ENCODE data around the gene SLC11A2. TPM values are rescaled to one million over a fixed set of nuclear protein-coding genes. Genes with fewer than 3 reads are reported as not detected.
A peak's percentile ranks its signal among the peaks of the same experiment; 100 is the strongest.

Gene SLC11A2
- polyA plus RNA-seq, 1 of the 3 experiments (the other 2 are of a cell fraction) = 27.7 TPM

DNA sequence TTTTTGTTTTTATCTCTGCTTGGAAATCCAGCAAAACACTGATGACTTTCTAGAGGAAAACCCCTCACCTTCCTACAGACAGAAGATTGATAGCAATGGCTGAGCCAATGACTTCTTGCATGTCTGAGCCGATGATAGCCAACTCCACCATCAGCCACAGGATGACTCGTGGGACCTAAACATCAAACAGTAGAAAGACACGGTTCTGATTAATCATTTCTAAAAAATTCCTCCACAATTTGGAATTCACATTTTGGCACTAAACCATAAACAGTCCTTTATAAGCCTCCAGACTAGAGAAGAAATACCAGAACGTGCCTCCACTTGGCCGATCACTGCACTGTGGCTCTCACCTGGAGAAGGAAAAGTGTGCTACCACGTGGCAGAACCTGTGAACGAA, 25.9 kb downstream of the SLC11A2 start:
- no peaks in the 10 kb centered on the region for H3K9me2 ChIP-seq
- DNase-seq = no peak
- H3K9me3 ChIP-seq = no peaks in the 10 kb centered on the region
- no peak overlapping the region for H3K9ac ChIP-seq
- WGBS (ENCODE audit: low lambda C conversion rate) = 61% methylated on average over 7 of the region's 7 CpGs
- H3K4me2 ChIP-seq = no peak overlapping the region
- H3K27me3 ChIP-seq (ENCODE audit: insufficient read depth) = no peaks in the 10 kb centered on the region
- H3K4me1 ChIP-seq (ENCODE audit: control insufficient read depth in 1 of 2, insufficient read depth in 2 of 2, low read depth in 1 of 2, low read length in 1 of 2) = no peaks in the 10 kb centered on the region
- H3K4me3 ChIP-seq (ENCODE audit: low read depth in 2 of 2, low read length in 1 of 2) = no peak overlapping the region
- ChIA-PET CTCF (no interaction called here), POLR2A (interaction anchor here (0.6 kb wide), 1 partner anchor 22 kb away, joined by 4 read pairs; no protein-coding TSS in a partner anchor)
- H2AFZ ChIP-seq (ENCODE audit: low read depth) = no peak overlapping the region
- no peaks in the 10 kb centered on the region for H4K20me1 ChIP-seq (ENCODE audit: insufficient read depth)
- no peak for TF ChIP-seq MEF2A (IDR thresholded peaks at IDR 0.05; ENCODE audit: borderline replicate concordance, low read depth)
- no peak for TF ChIP-seq TAF1 (IDR thresholded peaks at IDR 0.05; ENCODE audit: borderline replicate concordance, low read depth, low read length)
- no peak for TF ChIP-seq ELF1 (IDR thresholded peaks at IDR 0.05)
- TF ChIP-seq RCOR1 (IDR thresholded peaks at IDR 0.05; ENCODE audit: low read length) = no peak
- TF ChIP-seq, protein P1, sequence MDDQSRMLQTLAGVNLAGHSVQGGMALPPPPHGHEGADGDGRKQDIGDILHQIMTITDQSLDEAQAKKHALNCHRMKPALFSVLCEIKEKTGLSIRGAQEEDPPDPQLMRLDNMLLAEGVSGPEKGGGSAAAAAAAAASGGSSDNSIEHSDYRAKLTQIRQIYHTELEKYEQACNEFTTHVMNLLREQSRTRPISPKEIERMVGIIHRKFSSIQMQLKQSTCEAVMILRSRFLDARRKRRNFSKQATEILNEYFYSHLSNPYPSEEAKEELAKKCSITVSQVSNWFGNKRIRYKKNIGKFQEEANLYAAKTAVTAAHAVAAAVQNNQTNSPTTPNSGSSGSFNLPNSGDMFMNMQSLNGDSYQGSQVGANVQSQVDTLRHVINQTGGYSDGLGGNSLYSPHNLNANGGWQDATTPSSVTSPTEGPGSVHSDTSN (IDR thresholded peaks at IDR 0.05) = 0 out of 2 replicates have a peak, but pooled peaks have one; percentile 31
- TF ChIP-seq CHD2 (IDR thresholded peaks at IDR 0.05; ENCODE audit: low read length, partially characterized antibody) = no peak
- TF ChIP-seq SMC3 (IDR thresholded peaks at IDR 0.05; ENCODE audit: low read depth, low read length) = no peak
- peak; percentile 25; the same call in 1 of the 2 replicates for TF ChIP-seq FOSL2 (IDR thresholded peaks at IDR 0.05; ENCODE audit: borderline replicate concordance, low read depth)
- no peak for TF ChIP-seq RAD21 (IDR thresholded peaks at IDR 0.05; ENCODE audit: low read length)
- TF ChIP-seq, protein P2, sequence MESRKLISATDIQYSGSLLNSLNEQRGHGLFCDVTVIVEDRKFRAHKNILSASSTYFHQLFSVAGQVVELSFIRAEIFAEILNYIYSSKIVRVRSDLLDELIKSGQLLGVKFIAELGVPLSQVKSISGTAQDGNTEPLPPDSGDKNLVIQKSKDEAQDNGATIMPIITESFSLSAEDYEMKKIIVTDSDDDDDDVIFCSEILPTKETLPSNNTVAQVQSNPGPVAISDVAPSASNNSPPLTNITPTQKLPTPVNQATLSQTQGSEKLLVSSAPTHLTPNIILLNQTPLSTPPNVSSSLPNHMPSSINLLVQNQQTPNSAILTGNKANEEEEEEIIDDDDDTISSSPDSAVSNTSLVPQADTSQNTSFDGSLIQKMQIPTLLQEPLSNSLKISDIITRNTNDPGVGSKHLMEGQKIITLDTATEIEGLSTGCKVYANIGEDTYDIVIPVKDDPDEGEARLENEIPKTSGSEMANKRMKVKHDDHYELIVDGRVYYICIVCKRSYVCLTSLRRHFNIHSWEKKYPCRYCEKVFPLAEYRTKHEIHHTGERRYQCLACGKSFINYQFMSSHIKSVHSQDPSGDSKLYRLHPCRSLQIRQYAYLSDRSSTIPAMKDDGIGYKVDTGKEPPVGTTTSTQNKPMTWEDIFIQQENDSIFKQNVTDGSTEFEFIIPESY (IDR thresholded peaks at IDR 0.05; ENCODE audit: borderline replicate concordance, low read depth) = no peak
- no peak for TF ChIP-seq GATA2 (CRISPR knock-in tag; IDR thresholded peaks at IDR 0.05)
- H3K27ac ChIP-seq (ENCODE audit: low read depth in 2 of 2, low read length in 1 of 2) = no peak overlapping the region
- peaks cover 31 to 43% of the 10 kb centered on the region in 2 experiments for H3K36me3 ChIP-seq (replicated peaks in 1 of 2; ENCODE audit: control insufficient read depth in 1 of 2, insufficient read depth in 2 of 2, low read length in 1 of 2)
- H3F3A ChIP-seq (replicated peaks; ENCODE audit: insufficient read depth) = no peaks in the 10 kb centered on the region
- H3K79me2 ChIP-seq (ENCODE audit: insufficient read depth) = no peaks in the 10 kb centered on the region

DNA sequence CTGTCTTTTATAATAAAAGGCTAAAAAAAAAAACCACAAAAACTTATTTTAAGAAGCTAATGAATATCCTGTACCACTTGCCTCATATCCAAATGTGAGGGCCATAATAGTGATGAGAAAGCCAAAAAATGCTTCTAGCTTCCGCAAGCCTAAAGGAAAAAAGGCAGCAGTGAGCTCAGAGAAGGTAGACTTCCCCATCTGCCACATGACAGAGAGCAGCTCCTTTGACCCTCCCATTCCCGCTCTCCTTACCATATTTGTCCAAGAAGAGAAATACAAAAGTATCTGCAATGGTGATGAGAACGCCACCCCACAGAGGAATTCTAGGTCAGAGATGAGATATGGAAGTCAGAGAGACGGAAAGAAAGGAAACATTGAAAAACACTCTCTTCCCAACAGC, 27.1 kb downstream of the SLC11A2 start:
- no peaks in the 10 kb centered on the region for H3K9me3 ChIP-seq
- no peak overlapping the region for H3K4me3 ChIP-seq (ENCODE audit: low read depth in 2 of 2, low read length in 1 of 2)
- peaks cover 28 to 52% of the 10 kb centered on the region in 2 experiments for H3K36me3 ChIP-seq (replicated peaks in 1 of 2; ENCODE audit: control insufficient read depth in 1 of 2, insufficient read depth in 2 of 2, low read length in 1 of 2)
- DNase-seq = no peak
- no peak overlapping the region for H2AFZ ChIP-seq (ENCODE audit: low read depth)
- no peaks in the 10 kb centered on the region for H3K9me2 ChIP-seq
- H3K4me1 ChIP-seq (ENCODE audit: control insufficient read depth in 1 of 2, insufficient read depth in 2 of 2, low read depth in 1 of 2, low read length in 1 of 2) = no peaks in the 10 kb centered on the region
- POLR2A ChIA-PET = no interaction called here
- H3K27me3 ChIP-seq (ENCODE audit: insufficient read depth) = no peaks in the 10 kb centered on the region
- no peaks in the 10 kb centered on the region for H3F3A ChIP-seq (replicated peaks; ENCODE audit: insufficient read depth)
- no peak overlapping the region for H3K4me2 ChIP-seq
- no peaks in the 10 kb centered on the region for H4K20me1 ChIP-seq (ENCODE audit: insufficient read depth)
- TF ChIP-seq, protein P3, sequence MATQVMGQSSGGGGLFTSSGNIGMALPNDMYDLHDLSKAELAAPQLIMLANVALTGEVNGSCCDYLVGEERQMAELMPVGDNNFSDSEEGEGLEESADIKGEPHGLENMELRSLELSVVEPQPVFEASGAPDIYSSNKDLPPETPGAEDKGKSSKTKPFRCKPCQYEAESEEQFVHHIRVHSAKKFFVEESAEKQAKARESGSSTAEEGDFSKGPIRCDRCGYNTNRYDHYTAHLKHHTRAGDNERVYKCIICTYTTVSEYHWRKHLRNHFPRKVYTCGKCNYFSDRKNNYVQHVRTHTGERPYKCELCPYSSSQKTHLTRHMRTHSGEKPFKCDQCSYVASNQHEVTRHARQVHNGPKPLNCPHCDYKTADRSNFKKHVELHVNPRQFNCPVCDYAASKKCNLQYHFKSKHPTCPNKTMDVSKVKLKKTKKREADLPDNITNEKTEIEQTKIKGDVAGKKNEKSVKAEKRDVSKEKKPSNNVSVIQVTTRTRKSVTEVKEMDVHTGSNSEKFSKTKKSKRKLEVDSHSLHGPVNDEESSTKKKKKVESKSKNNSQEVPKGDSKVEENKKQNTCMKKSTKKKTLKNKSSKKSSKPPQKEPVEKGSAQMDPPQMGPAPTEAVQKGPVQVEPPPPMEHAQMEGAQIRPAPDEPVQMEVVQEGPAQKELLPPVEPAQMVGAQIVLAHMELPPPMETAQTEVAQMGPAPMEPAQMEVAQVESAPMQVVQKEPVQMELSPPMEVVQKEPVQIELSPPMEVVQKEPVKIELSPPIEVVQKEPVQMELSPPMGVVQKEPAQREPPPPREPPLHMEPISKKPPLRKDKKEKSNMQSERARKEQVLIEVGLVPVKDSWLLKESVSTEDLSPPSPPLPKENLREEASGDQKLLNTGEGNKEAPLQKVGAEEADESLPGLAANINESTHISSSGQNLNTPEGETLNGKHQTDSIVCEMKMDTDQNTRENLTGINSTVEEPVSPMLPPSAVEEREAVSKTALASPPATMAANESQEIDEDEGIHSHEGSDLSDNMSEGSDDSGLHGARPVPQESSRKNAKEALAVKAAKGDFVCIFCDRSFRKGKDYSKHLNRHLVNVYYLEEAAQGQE (IDR thresholded peaks at IDR 0.05; ENCODE audit: low read depth, low read length) = no peak
- TF ChIP-seq, protein P2 (IDR thresholded peaks at IDR 0.05; ENCODE audit: borderline replicate concordance, low read depth) = no peak
- TF ChIP-seq POLR2AphosphoS5 (IDR thresholded peaks at IDR 0.05; ENCODE audit: low read depth, low read length) = no peak
- no peak overlapping the region for H3K9ac ChIP-seq
- CTCF ChIA-PET = interaction anchor here (2.1 kb wide), 1 partner anchor 234 kb away, joined by 5 read pairs; no protein-coding TSS in a partner anchor
- H3K79me2 ChIP-seq (ENCODE audit: insufficient read depth) = no peaks in the 10 kb centered on the region
- no peak overlapping the region for H3K27ac ChIP-seq (ENCODE audit: low read depth in 2 of 2, low read length in 1 of 2)
- WGBS (ENCODE audit: low lambda C conversion rate) = 94% methylated on average over 4 of the region's 4 CpGs
